ENCODE measurements around the gene AUTS2.

The AUTS2 gene

DNA sequence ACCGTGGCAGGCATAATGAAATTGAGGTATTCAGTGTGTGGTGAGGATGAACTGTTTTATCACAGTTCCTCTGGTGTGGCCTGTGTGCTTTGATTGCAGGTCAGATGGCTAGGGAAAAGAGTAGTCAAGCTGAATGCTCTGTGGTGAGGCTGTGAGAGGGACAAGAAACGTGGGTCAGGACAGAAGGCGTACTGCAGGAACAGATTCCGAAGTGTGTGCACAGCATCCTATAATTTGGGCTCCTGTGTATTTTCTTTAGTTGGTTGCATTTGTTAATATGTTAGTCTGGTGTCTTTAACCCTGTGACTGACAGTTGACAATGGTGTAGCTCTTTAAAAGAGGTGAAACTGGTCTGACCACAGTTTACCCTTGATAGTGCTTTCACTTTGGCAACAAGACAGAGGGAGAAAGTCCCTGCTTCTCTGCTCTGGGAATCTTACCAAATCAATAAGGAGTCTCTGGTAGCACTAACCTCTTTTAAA lies 76.5 kb downstream of the AUTS2 start:
- DNase-seq (ENCODE audit: low read depth), result no peak
- TF ChIP-seq, protein P1, sequence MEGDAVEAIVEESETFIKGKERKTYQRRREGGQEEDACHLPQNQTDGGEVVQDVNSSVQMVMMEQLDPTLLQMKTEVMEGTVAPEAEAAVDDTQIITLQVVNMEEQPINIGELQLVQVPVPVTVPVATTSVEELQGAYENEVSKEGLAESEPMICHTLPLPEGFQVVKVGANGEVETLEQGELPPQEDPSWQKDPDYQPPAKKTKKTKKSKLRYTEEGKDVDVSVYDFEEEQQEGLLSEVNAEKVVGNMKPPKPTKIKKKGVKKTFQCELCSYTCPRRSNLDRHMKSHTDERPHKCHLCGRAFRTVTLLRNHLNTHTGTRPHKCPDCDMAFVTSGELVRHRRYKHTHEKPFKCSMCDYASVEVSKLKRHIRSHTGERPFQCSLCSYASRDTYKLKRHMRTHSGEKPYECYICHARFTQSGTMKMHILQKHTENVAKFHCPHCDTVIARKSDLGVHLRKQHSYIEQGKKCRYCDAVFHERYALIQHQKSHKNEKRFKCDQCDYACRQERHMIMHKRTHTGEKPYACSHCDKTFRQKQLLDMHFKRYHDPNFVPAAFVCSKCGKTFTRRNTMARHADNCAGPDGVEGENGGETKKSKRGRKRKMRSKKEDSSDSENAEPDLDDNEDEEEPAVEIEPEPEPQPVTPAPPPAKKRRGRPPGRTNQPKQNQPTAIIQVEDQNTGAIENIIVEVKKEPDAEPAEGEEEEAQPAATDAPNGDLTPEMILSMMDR (conservative IDR thresholded peaks at IDR 0.05; ENCODE audit: low read depth, low read length), result no peak
- H3K4me3 ChIP-seq (ENCODE audit: low read length), result no peak overlapping the region

DNA sequence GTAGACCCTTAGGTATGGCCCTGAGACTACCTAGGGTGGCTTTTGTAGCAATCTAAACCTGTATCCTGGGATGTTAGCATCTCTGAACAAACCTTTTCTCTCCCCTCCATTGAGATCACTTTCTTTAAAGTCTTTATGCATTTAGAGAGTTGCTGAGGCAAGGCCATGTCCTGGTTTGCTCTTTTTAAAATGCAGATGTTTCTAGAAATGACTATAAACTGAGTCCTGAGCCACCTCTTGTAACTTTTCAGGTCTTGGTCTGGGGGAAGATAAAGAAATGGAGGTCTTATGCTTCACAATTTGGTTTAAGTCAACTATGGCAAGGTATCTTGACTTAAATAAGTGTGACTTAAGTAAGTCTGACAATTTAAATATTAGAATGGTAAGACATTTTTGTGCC lies 78.0 kb downstream of the AUTS2 start:
- no peak for DNase-seq (ENCODE audit: low read depth)
- TF ChIP-seq, protein P1 (conservative IDR thresholded peaks at IDR 0.05; ENCODE audit: low read depth, low read length), result no peak
- no peak overlapping the region for H3K4me3 ChIP-seq (ENCODE audit: low read length)

DNA sequence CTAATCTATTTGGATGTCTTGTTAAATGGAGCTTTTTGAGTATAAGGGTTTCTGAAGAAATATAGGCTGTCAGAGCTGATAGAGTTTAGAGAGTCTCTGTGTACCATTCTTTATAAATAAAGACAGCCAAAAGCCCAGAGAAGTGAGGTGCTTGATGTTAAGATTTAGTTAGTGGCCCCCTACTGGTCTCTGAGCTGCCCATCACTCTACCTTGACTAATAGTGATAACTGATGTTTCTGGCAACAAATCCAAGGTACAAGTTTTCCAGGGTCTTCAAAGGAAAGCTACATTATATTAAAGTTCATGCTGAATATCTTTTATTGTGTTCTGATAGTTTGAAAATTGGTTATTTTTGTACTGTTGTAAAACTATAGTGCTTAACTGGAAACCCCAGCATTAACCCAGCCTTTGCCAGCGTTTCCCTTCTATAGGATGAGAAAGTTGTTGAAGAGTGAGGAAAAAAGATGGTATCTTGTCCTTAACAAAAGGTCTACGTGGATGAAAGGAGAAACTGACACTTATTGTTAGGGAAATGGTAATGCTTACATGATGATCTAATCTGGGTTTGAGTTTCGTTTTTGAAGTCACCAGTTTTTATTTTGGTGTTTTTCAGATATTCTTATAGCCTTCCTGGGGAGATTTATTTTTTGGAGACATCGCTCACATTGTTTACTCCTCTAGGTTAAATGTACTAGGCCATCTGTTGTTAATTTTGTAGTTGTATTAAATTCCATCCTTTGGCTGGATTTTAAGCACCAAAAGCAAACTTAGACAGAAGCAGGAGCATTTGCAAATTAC lies 79.0 kb downstream of the AUTS2 start:
- TF ChIP-seq, protein P1 (conservative IDR thresholded peaks at IDR 0.05; ENCODE audit: low read depth, low read length), result peak; percentile 63
- DNase-seq (ENCODE audit: low read depth), result no peak
- no peak overlapping the region for H3K4me3 ChIP-seq (ENCODE audit: low read length)

DNA sequence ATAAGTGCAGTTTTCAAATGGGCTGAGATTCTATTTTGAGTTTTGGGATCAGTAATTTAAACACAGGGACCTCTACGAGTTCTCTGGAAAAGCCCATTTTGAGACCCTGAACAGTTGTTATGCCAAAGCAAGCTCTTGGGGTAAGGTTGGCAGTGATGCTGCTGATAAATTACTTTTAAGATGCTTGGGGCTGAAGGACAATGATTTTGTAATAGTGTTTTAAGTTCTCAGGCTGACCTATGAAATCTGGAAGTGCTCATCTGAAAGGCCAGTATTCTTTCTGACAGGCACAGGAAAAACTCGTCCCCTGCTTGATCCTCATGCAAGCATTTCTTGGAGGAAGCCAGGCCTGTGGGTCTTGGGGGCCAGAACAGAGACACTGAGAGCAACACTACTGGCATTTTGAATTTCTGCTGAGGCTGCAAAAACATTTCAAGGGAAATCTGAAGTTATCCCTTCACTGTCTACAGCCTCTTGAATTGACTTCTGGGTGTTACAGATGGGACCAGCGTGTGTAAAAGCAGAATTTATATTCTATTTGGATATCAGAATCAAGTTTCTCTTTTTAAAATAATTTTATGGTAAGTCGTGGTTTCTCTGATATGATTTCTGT lies 79.7 kb downstream of the AUTS2 start:
- DNase-seq (ENCODE audit: low read depth), result no peak
- TF ChIP-seq, protein P1 (conservative IDR thresholded peaks at IDR 0.05; ENCODE audit: low read depth, low read length), result no peak
- no peak overlapping the region for H3K4me3 ChIP-seq (ENCODE audit: low read length)

DNA sequence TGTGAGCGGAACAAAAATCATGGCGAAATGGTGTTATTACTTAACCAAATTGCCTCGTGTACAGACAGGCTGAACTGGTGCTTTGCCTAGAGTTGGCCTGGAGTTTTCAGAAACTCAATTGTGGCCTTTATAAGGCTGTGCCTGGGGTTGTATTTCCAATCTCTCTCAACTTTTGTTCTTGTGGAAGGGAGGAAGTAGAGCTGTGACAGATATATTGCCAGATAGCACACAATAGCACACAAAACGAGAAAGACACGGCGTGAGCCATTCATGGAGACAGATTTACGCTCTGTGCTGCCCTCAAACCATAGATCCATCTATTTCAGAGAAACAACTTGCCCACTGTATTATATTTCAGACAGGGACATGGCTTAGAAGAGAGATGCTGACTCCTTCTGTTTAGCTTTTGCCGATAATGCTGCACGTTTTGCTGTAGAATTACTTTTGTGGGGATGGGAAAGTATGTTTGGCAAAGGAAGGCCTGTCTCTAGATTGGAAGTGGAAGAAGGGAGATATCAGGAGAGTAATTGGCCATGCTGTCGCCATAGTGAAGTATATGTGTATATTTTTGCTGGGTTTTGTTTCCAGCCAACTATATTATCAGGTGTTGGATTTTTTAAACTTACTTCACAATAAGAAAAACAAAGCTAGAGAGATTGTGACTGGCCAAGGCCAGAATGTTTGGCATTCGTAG lies 80.4 kb downstream of the AUTS2 start:
- no peak for DNase-seq (ENCODE audit: low read depth)
- TF ChIP-seq, protein P1 (conservative IDR thresholded peaks at IDR 0.05; ENCODE audit: low read depth, low read length), result no peak
- no peak overlapping the region for H3K4me3 ChIP-seq (ENCODE audit: low read length)

DNA sequence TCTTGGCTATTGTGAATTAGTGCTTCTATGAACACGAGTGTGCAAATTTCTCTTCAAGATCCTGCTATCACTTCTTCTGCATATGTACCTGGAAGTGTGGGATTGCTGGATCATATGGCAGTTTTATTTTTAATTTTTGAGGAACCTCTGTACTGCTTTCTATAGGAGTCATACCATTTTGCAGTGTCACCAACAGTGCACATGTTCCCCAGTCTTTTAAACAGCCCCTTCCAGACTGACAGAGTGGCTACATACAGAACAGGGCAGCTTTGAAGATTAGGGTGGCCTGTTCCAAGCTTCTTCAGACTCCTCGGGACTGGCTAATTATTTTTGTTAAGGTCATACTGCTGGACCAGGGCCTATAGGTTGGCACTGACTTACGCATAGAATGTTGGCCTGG lies 82.9 kb downstream of the AUTS2 start:
- H3K4me3 ChIP-seq (ENCODE audit: low read length), result no peak overlapping the region
- TF ChIP-seq, protein P1 (conservative IDR thresholded peaks at IDR 0.05; ENCODE audit: low read depth, low read length), result no peak
- DNase-seq (ENCODE audit: low read depth), result no peak
